ENCODE measurements around the gene ERF.
A peak's percentile ranks its signal among the peaks of the same experiment; 100 is the strongest.
"Not testable (repeated sequence)": the region's sequence is repeated elsewhere in the genome, so short reads cannot be mapped to it uniquely, and the experiment has no call there.

The ERF gene

GRCh38 chr19:42275517-42275916 lies 20.6 kb upstream of the ERF start:
- no peak for DNase-seq (ENCODE audit: low read depth in 2 of 2)

GRCh38 chr19:42275103-42275502 lies 20.2 kb upstream of the ERF start:
- DNase-seq (ENCODE audit: low read depth in 2 of 2), result no peak

DNA sequence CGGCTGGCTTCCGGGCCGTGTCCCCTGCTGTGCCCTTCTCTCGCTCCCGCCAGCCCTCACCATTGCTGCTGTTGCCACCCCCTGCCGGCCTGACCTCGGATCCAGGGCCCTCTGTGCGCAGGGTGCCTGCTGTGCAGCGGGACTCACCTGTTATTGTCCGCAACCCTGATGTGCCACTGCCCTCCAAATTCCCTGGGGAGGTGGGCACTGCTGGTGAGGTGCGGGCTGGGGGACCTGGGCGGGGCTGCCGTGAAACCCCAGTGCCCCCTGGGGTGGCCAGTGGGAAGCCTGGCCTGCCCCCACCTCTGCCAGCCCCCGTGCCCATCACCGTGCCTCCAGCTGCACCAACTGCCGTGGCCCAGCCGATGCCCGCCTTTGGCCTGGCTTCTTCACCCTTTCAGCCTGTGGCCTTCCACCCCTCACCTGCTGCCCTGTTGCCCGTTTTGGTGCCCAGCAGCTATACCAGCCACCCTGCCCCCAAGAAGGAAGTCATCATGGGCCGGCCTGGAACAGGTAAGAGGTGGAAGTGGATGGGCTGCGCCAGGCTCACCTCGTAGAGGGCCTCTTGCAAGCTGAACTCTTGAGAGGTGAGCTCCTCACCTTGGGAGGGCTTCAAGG lies 19.2 kb upstream of the ERF start:
- DNase-seq (ENCODE audit: low read depth in 2 of 2), result no peak

GRCh38 chr19:42273407-42274064 lies 18.6 kb upstream of the ERF start:
- no peak for DNase-seq (ENCODE audit: low read depth in 2 of 2)

- DNase-seq (ENCODE audit: low read depth in 2 of 2), result no peak
These were observed 18.1 kb upstream of the ERF start for GRCh38 chr19:42272989-42273406.

- DNase-seq (ENCODE audit: low read depth in 2 of 2), result no peak
These were observed 17.6 kb upstream of the ERF start for GRCh38 chr19:42272535-42272897.

DNA sequence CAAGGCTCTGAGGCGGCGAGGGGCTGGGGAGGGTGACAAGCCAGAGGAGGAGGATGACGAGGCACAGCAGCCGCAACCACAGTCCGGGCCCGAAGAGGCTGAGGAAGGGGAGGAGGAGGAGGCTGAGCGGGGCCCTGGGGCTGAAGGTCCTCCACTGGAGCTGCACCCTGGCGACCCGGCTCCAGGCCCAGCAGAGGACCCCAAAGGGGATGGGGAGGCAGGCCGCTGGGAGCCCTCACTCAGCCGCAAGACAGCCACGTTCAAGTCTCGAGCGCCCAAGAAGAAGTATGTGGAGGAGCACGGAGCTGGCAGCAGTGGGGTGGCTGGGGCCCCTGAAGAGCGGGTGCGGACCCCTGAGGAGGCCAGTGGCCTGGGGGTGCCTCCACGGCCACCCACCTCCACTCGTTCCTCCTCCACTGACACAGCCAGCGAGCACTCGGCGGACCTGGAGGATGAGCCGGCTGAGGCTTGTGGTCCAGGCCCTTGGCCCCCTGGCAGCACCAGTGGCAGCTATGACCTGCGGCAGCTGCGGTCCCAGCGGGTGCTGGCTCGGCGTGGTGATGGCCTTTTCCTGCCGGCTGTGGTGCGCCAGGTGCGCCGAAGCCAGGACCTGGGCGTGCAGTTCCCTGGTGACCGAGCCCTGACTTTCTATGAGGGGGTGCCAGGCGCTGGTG lies 17.1 kb upstream of the ERF start:
- DNase-seq (ENCODE audit: low read depth in 2 of 2), result no peak

GRCh38 chr19:42271045-42271419 lies 16.1 kb upstream of the ERF start:
- no peak for DNase-seq (ENCODE audit: low read depth in 2 of 2)

DNA sequence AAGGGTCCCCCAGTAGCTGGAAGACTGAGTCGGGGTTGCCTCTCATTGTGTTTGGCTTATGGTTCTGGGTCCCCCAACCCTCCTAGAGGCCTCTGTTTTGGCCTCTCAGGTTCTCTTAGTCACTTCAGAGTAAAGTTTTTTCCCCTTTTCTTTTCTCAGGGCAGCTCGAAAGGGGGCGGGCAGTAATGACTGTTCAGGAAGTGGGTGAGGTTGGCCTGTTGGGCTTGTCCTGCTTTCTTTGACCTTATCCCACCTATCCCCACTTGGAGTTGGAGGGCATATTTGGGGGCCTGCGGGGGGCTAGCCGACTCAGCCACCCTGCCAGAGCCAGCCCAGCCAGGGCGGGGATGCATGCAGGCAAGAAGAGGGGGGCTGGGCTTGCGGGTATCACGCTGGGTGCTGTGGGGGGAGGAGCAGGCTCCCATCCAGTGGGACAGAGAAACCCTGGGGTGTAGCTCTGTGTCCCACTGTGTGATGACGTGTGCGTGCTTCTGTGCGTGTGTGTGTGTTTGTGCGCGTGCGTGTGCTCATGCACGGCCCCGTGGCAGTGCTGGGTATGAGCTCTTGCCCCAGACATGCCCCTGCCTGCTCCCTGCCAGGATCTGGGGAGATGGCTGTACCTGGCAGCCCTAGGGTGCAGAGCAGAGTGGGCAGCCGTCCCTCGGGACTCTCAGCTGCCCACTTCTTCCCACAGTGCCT lies 15.6 kb upstream of the ERF start:
- DNase-seq (ENCODE audit: low read depth in 2 of 2), result no peak

DNA sequence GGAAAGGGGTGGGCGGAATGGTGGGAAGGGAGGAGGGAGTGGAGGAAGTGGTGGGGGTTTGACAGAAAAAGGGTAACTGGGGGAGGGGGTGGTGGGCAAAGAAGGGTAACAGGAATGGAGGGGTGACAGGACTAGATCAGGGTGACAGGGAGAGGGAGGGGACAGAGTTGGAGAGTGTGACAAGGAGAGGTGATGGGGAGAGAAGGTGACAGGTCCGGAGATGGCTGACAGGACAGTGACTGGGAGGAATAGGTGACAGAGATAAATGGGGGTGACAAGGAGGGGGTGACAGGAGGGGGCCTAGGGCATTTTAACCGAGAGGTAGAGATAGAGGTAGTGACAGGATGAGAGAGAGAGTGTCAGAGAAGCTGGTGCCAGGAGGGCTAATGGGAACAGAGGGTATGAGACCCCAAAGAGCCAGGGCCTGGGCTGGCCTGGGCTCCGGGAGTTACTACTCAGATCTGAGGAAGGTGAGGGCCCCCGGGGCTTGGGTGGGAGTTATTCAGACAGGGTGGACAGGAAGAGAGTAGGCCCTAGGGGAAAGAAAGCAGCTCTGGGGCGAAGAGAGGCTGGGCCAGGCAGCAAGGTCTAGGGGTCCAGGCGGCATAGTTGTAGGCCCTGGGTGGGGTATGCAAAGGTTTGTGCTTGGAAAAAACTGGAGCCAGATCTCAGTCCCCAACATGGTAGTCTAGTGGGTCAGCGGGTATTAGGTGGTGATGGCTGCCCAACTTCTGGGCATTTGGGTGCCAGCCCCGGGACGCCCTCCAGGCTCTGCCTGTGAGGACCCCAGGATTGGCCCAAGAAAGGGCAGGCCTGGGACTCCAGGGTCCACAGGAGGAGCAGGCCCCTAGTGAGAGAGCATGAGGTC lies 14.8 kb upstream of the ERF start:
- DNase-seq (ENCODE audit: low read depth in 2 of 2), result no peak

GRCh38 chr19:42268704-42269477 lies 14.0 kb upstream of the ERF start, which contains the start of gene CIC:
Gene CIC (plus strand): TSS chr19:42269252. CDS start chr19:42271784, 2,532 bp downstream.
- peak; percentile 98 to 99 for DNase-seq (ENCODE audit: low read depth in 2 of 2)

DNA sequence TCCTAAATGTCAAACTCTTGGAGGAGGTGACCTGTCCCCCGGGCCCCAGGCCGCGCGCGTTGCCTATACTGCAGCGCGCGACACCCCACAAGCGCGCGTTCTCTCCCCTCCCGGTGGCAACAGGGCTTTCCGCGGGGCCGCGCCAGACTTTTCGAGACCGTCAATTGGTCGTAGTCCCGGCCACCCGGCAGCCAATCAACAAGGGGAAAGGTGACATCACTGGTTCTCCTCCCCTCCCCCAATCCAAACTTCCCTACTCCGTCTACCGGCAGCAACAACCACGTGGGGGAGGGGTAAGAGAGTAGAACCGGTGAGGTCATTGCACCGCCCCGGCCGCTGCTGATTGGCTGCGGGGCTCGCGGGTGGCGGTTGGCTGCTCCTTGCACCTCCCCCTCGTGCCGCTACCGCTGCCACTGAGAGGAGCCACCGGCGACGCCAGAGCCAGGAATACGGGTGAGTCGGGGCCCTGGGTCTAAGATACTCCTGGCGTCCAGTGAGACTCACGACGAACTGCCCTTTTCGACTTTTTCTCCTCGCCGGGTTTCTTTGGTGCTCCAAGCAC lies 13.3 kb upstream of the ERF start:
- DNase-seq (ENCODE audit: low read depth in 2 of 2), result peak; percentile 97 to 98

- DNase-seq (ENCODE audit: low read depth in 2 of 2), result no peak
These were observed 12.8 kb upstream of the ERF start for GRCh38 chr19:42267644-42268141.

GRCh38 chr19:42266928-42267603 lies 12.1 kb upstream of the ERF start:
- DNase-seq (ENCODE audit: low read depth in 2 of 2), result not testable (repeated sequence)

DNA sequence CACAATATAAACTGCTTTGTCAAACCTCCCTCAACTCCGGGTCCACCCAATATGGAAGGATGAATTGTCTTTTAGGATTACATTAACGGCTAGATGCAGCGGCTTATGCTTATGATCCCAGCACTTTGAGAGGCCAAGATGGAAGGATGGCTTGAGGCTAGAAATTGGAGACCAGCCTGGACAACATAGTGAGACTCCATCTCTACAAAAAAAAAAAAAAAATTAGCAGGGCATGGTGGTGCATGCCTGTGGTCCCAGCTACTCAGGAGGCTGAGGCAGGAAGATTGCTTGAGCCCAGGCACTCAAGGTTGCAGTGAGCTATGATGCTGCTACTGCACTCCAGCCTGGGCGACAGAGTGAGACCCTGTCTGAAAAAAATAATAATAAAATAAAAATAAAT lies 11.2 kb upstream of the ERF start:
- not testable (repeated sequence) for DNase-seq (ENCODE audit: low read depth in 2 of 2)

- no peak for DNase-seq (ENCODE audit: low read depth in 2 of 2)
These were observed 6.8 kb upstream of the ERF start for GRCh38 chr19:42261763-42262162.

GRCh38 chr19:42257842-42258241 lies 2.9 kb upstream of the ERF start:
- not testable (repeated sequence) for DNase-seq (ENCODE audit: low read depth in 2 of 2)

GRCh38 chr19:42255766-42256745 lies 1.1 kb upstream of the ERF start:
- DNase-seq (ENCODE audit: low read depth in 2 of 2), result no peak
